ENCODE results near the gene FBXL19. TPM values are rescaled to one million over a fixed set of nuclear protein-coding genes. Genes with fewer than 3 reads are reported as not detected.

Gene FBXL19
- total RNA-seq, 1 donor from 2014 or later, result 76.8 TPM

DNA sequence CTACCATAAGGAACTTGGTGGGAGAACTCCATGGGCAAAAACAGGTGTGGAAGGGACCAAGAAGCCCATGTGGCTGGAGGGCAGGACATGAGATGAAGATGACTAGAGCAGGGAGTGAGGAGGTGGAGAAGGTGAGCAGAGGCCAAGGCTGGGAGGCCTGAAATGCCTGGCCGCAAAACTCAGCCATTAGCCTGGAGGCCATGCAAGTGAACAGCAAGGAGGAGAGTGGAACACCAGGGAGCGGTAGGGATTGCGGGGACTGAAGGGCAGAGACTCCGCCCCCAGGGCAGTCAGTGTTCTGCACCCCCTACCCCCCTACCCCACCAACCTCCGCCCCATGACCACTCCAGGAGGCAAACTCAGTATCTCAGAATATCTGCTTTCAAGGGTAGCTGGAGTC, 46.5 kb upstream of the FBXL19 start:
- Mint-ChIP-seq H3K27ac (ENCODE audit: unreplicated experiment) (peak overlapping the region; percentile 100), H3K36me3 (ENCODE audit: unreplicated experiment) (no peaks in the 10 kb centered on the region)
- peak; percentile 45 for DNase-seq

GRCh38 chr16:30882429-30883310, 40.7 kb upstream of the FBXL19 start:
- DNase-seq, result no peak
- peaks cover 8% of the 10 kb centered on the region for H3K4me1 Mint-ChIP-seq (ENCODE audit: low read depth, unreplicated experiment)
- H3K36me3 Mint-ChIP-seq (ENCODE audit: unreplicated experiment), result no peaks in the 10 kb centered on the region
- peaks cover 9% of the 10 kb centered on the region for H3K9me3 Mint-ChIP-seq (ENCODE audit: unreplicated experiment)
- no peak overlapping the region for H3K27ac Mint-ChIP-seq (ENCODE audit: unreplicated experiment)
- no peak for TF ChIP-seq CTCF (IDR thresholded peaks at IDR 0.05; ENCODE audit: partially characterized antibody, unreplicated experiment)
- H3K27me3 Mint-ChIP-seq (ENCODE audit: unreplicated experiment), result peaks cover 4% of the 10 kb centered on the region
- no peak overlapping the region for H3K4me3 Mint-ChIP-seq (ENCODE audit: unreplicated experiment)

More for the DNA sequence above, 46.5 kb upstream of the FBXL19 start:
- Mint-ChIP-seq H3K4me3 (ENCODE audit: unreplicated experiment) (peak overlapping the region; percentile 95), H3K9me3 (ENCODE audit: unreplicated experiment) (peaks cover 12% of the 10 kb centered on the region), H3K27me3 (ENCODE audit: unreplicated experiment) (peaks cover 4% of the 10 kb centered on the region), H3K4me1 (ENCODE audit: low read depth, unreplicated experiment) (peaks cover 14% of the 10 kb centered on the region)
- no peak for TF ChIP-seq CTCF (IDR thresholded peaks at IDR 0.05; ENCODE audit: partially characterized antibody, unreplicated experiment)

- Mint-ChIP-seq H3K4me3 (ENCODE audit: unreplicated experiment) (no peak overlapping the region), H3K9me3 (ENCODE audit: unreplicated experiment) (peaks cover 9% of the 10 kb centered on the region), H3K27ac (ENCODE audit: unreplicated experiment) (peak overlapping the region; percentile 40), H3K4me1 (ENCODE audit: low read depth, unreplicated experiment) (peaks cover 11% of the 10 kb centered on the region), H3K27me3 (ENCODE audit: unreplicated experiment) (peaks cover 4% of the 10 kb centered on the region), H3K36me3 (ENCODE audit: unreplicated experiment) (no peaks in the 10 kb centered on the region)
- TF ChIP-seq CTCF (IDR thresholded peaks at IDR 0.05; ENCODE audit: partially characterized antibody, unreplicated experiment), result no peak
- DNase-seq, result no peak
These were observed 38.6 kb upstream of the FBXL19 start for GRCh38 chr16:30884760-30885159.

DNA sequence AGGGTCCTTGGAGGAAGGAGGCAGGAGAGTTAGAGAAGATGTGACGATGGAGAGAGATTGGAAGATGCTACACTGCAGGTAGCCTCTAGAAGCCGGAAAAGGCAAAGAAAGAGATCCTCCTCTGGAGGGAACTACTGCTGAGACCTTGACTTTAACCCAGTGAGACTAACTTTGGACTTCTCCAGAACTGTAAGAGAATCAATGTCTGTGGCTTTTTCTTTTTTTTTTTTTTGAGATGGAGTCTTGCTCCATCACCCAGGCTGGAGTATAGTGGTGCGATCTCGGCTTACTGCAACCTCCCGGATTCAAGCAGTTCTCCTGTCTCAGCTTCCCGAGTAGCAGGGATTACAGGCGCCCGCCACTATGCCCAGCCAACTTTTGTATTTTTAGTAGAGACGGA, 38.2 kb upstream of the FBXL19 start:
- Mint-ChIP-seq H3K4me3 (ENCODE audit: unreplicated experiment) (no peak overlapping the region), H3K36me3 (ENCODE audit: unreplicated experiment) (no peaks in the 10 kb centered on the region), H3K27ac (ENCODE audit: unreplicated experiment) (peak overlapping the region; percentile 40), H3K4me1 (ENCODE audit: low read depth, unreplicated experiment) (peaks cover 11% of the 10 kb centered on the region), H3K27me3 (ENCODE audit: unreplicated experiment) (peaks cover 4% of the 10 kb centered on the region), H3K9me3 (ENCODE audit: unreplicated experiment) (peaks cover 9% of the 10 kb centered on the region)
- DNase-seq, result no peak
- no peak for TF ChIP-seq CTCF (IDR thresholded peaks at IDR 0.05; ENCODE audit: partially characterized antibody, unreplicated experiment)

DNA sequence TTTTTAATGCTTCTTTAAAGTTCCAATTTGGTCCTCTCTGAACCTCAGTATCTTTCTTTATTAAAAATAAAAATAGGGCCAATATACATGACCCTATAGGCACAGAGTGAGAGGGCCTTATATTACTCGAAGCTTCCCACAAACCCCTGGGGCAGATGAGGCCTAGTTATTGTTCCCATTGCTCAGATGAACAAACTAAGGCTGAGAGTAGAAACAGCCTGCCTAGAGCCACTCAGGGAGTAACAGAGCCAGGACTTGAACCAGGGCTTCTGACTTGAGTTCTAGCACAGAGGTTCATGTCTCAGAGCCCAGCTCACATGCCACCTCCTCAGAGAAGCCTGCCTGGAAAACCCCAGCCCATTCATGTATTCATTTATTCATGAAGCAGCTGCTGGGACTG, 37.2 kb upstream of the FBXL19 start:
- Mint-ChIP-seq H3K27ac (ENCODE audit: unreplicated experiment) (peak overlapping the region; percentile 62), H3K27me3 (ENCODE audit: unreplicated experiment) (peaks cover 4% of the 10 kb centered on the region), H3K4me3 (ENCODE audit: unreplicated experiment) (no peak overlapping the region), H3K9me3 (ENCODE audit: unreplicated experiment) (peaks cover 9% of the 10 kb centered on the region), H3K4me1 (ENCODE audit: low read depth, unreplicated experiment) (peaks cover 11% of the 10 kb centered on the region), H3K36me3 (ENCODE audit: unreplicated experiment) (no peaks in the 10 kb centered on the region)
- DNase-seq, result no peak
- TF ChIP-seq CTCF (IDR thresholded peaks at IDR 0.05; ENCODE audit: partially characterized antibody, unreplicated experiment), result no peak
